Retinal pigment epithelial cell (primary cell): ENCODE results near the gene B4GALT6.

Experiments used
- DNase-seq: peaks from one replicate; pipeline ENCODE4 v3.0.0-alpha.2; 2010; ENCODE audit warnings: low read depth
- H3K4me3 ChIP-seq: 2 replicates; pipeline ENCODE4 v1.5.1; 2011; ENCODE audit warnings: mild to moderate bottlenecking, low read length, control low read depth, moderate library complexity
- CTCF ChIP-seq: conservative IDR thresholded peaks from 2 replicates; pipeline ENCODE4 v1.5.1; 2011; ENCODE audit warnings: low read depth, low read length, control low read depth, inconsistent platforms

The B4GALT6 gene

GRCh38 chr18:31610286-31611205, 73.8 kb downstream of the B4GALT6 start:
- no peak for DNase-seq
- TF ChIP-seq CTCF = peak; percentile 33

DNA sequence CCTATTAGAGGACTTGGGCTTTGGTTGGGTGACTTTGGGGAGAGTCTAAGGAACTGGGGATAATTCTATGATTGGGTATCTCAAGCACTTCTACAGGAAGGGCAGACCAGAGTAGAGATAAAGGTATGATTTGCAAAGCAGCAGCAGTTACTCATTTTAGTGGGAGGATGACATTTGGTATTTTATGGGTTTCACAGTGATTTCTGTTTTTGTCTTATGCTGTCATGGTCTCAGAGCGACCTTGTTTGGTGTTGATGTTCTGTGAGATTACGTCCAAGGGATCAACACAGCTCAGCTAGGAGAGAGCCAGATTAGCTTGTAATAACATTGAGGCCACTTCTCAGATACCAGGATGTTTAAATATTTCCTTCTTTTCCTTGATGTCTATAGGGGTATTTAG, 74.5 kb downstream of the B4GALT6 start:
- DNase-seq = no peak
- TF ChIP-seq CTCF = no peak
- H3K4me3 ChIP-seq = no peak overlapping the region

More at GRCh38 chr18:31610286-31611205, 73.8 kb downstream of the B4GALT6 start:
- no peak overlapping the region for H3K4me3 ChIP-seq

DNA sequence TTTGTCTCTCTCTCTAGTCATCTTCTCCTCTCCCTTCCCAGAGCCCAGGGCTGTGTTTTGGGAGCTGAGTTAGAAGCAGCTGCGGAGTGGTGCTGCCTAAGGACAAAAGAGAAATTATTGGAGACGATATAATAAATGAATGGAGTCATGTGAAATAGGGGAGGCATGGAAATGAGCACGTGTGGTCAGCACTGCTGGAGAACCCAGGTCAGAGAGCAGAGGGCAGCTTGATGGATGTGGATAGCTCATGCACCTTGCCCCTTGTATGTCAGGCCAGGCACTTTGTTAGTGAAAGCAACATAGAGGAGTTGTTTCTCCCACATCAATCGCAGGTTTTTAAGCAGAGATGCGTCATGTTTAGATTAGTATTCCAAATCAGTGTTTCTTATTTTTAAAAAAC, 77.0 kb downstream of the B4GALT6 start:
- no peak for TF ChIP-seq CTCF
- no peak overlapping the region for H3K4me3 ChIP-seq
- DNase-seq = no peak

DNA sequence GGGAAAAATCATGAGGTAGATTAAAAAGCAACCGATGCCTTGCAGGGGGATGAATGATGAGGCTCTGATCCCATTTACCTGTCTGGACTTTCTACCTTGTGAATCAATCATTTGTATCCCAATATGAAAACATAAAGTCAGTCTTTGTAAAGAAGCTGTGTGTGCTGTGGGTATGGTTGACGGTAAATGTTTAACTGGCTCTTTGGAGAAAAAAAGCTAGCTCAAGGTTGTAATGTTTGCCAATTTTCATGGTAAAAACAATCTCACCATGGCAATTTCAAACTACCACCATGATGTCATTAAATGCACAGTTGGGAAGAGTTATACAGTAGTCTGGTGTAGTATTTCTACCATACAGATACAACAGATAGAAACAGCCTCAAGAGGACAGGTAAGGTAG, 78.1 kb downstream of the B4GALT6 start:
- DNase-seq = no peak
- no peak overlapping the region for H3K4me3 ChIP-seq
- TF ChIP-seq CTCF = no peak

- DNase-seq = no peak
- TF ChIP-seq CTCF = no peak
Measured at GRCh38 chr18:31603315-31603714, 81.1 kb downstream of the B4GALT6 start.

DNA sequence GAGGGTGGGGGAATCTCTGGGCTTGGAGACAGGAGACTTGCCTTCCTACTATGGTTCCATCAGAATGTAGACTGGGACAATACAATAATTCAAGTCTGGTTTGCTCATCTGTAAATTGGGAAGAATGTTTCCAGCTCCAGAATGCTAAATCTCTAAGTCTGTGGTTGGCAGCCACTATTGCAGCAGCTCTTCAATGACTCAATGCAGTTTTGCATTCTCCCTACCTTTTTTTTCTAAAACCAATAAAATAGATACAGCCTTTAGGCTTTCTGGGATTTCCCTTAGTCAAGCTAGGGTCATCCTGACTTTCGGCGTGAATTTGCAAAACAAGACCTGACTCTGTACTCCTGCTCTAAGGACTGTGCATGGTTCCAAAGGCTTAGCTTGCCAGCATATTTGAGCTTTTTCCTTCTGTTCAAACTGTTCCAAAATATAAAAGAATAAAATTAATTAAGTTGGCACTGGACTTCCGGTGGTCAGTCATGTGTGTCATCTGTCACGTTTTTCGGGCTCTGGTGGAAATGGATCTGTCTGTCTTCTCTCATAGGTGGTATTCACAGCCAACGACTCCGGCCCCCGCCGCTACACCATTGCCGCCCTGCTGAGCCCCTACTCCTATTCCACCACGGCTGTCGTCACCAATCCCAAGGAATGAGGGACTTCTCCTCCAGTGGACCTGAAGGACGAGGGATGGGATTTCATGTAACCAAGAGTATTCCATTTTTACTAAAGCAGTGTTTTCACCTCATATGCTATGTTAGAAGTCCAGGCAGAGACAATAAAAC, 86.2 kb downstream of the B4GALT6 start:
- no peak overlapping the region for H3K4me3 ChIP-seq
- no peak for DNase-seq
- no peak for TF ChIP-seq CTCF

More at GRCh38 chr18:31603315-31603714, 81.1 kb downstream of the B4GALT6 start:
- no peak overlapping the region for H3K4me3 ChIP-seq
